Activated T-helper 1 cell treated with anti-CD3 and anti-CD28 coated beads, Interleukin-2, amount 50 U/mL, for 16 hours (primary cell): ENCODE data around the gene RNF40.
A peak's percentile ranks its signal among the peaks of the same experiment; 100 is the strongest.

Experiments used
- DNase-seq, 2 donors: peaks; one replicate each; pipeline ENCODE4 v3.0.0-alpha.2; 2020; ENCODE audit warnings: low read depth in 1 of 2, low spot score in 1 of 2

Gene RNF40

DNA sequence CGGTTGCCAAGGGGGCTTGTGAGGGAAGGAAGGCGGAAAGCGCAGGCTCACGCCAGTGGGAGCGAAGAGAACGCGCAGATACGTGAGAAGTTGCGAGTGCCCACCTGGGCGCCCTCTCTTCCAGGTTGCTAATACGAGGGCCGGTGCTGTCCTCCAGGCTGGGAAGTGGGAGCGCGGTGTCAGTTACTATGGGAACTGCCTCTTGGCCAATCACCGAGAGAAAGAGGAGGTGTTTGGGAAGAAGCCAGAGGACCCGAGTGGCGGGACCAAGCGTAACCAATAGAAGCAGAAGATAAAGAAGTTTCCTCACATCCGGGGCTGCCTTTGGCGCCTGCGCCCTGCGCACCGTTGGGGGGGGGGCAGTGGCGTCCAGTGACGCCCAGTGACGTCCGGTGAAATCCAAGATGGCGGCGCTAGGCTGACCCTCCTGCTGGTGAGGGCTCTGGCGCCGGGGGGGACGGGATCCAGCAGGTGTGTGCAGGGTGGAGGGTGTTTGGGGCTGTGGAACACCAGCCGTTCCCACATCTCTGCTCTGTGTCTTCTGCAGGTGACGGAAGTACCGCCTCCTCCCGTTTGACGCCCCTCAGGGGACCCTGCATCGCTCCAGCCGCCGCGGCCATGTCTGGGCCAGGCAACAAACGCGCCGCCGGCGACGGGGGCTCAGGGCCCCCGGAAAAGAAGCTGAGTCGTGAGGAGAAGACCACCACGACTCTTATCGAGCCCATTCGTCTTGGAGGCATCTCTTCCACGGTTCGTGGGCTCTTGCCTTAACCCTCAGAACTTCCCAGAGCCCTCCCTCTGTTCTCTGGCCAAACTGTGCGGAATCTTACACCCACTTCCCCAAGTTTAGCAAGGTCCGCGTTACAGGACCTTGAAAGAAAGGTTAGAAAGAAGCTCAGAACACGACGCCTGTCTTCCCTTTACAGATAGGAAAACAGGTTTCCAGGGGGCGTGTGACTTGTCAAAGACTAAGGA is at the start of gene RNF40, which contains the start of gene CFAP119:
Gene RNF40 (plus strand): TSS at position 395 of the 975 bp plus-strand sequence. CDS start 224 bp downstream, at position 619.
Gene CFAP119 (minus strand): TSS at position 135 of the 975 bp plus-strand sequence. CDS start 314 bp downstream, outside the sequence.
- DNase-seq = peak; percentile 70 to 88

DNA sequence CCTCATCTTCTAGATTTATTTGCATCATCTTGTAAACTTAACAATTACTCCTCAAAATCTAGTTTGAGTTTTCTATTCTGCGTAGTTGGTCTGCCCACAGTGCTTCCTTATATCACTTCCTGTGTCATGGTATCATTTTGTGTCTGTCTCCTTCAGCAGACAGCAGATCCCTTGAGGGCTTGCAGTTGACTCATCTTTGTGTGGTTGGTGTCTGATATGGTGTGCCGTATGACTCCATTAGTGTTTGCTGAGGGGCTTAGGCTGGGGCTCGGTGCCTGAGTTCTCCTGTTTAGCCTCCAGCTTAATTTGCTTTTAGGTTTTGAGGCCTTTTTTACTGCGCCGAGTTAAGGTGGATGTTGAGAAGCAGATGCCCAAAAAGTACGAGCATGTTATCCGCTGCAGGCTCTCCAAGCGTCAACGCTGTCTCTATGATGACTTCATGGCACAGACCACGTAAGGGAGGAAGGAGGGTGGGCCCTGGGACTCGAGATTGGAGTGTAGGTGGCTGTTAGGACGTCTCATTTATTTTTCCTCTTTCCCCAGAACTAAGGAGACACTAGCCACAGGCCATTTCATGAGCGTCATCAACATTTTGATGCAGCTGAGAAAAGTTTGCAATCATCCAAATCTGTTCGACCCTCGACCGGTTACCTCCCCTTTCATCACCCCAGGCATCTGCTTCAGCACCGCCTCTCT is 46.2 kb upstream of the RNF40 start:
- peak in 1 of 2 donors; percentile 10 for DNase-seq

DNA sequence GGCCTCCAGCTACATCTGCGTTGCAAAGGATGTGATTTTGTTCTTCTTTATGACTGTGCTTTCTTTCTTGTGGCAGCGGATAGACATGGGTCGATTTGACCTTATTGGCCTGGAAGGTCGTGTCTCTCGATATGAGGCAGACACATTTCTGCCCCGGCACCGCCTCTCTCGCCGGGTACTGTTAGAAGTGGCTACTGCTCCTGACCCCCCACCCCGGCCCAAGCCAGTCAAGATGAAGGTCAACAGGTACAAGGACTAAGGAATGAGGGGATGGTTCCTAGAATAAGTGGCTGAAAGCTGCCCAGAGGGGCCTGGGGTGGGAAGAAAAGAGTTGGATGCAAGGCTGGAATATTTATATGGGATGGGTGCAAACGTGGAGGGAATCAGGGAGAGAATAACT is 42.0 kb upstream of the RNF40 start:
- no peak for DNase-seq

DNA sequence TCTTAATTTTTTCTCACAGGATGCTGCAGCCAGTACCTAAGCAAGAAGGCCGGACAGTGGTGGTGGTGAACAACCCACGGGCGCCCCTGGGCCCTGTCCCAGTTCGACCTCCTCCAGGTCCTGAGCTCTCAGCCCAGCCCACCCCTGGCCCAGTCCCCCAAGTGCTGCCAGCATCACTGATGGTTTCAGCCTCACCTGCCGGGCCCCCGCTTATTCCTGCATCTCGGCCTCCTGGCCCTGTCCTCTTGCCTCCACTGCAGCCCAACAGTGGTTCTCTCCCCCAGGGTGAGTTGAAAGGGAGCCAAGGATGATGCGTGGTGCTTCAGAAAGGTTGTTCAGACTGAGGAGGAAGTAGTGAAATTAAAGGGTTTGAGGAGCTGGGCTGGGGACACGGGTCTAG is 41.4 kb upstream of the RNF40 start:
- no peak for DNase-seq

DNA sequence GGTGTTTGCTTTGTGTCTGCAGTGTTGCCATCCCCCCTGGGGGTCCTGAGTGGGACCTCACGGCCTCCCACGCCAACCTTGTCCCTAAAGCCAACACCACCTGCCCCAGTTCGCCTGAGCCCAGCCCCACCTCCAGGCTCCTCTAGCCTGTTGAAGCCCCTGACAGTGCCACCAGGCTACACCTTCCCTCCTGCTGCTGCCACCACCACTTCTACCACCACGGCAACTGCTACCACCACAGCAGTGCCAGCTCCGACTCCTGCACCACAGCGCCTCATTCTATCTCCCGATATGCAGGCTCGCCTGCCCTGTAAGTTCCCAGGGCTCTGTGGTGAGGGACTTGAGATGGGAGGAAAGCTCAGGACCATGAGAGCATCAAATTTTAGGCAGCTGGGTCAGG is 41.0 kb upstream of the RNF40 start:
- no peak for DNase-seq

DNA sequence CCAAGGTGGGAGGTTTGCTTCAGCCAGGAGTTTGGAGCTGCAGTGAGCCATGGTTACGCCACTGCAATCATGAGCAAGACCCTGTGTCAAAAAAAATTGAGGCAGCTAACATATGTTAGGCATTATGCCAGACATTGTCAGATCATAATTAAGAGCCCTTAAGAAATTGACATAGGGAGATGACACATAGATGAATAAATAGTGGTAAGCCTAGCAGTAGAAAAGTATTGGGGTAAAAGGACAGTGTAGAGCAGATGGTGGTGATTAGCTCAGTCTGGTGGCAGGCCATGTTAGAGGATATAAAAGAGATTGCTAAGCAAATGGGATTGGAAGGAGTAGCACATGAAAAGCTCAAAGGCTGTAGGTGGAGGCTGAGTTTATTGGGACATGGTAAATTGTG is 40.5 kb upstream of the RNF40 start:
- DNase-seq = no peak

DNA sequence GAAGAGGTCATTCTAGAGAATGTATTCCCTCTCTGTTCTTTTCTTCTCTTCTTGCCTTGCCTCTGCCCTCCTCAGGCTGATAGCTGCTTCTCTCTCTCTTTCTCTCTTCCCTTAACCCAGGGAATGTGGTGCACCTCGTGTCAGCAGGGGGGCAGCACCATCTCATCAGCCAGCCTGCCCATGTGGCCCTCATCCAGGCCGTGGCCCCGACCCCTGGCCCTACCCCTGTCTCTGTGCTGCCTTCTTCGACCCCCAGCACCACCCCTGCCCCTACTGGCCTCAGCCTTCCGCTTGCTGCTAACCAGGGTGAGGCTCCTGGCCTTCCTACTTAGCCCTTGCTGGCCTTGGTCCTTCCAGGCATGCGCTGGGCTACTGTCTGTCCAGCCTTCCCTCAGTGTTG is 39.7 kb upstream of the RNF40 start:
- no peak for DNase-seq

DNA sequence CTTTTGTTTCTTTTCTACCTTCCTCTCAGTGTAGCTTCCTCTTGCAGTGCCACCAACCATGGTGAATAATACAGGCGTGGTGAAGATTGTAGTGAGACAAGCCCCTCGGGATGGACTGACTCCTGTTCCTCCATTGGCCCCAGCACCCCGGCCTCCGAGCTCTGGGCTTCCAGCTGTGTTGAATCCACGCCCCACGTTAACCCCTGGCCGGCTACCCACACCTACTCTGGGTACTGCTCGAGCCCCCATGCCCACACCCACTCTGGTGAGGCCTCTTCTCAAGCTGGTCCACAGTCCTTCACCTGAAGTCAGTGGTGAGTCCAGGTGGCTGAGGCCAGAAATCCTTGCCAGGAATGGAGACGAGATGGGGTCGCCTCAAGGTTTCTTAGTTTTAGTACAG is 39.2 kb upstream of the RNF40 start:
- no peak for DNase-seq

DNA sequence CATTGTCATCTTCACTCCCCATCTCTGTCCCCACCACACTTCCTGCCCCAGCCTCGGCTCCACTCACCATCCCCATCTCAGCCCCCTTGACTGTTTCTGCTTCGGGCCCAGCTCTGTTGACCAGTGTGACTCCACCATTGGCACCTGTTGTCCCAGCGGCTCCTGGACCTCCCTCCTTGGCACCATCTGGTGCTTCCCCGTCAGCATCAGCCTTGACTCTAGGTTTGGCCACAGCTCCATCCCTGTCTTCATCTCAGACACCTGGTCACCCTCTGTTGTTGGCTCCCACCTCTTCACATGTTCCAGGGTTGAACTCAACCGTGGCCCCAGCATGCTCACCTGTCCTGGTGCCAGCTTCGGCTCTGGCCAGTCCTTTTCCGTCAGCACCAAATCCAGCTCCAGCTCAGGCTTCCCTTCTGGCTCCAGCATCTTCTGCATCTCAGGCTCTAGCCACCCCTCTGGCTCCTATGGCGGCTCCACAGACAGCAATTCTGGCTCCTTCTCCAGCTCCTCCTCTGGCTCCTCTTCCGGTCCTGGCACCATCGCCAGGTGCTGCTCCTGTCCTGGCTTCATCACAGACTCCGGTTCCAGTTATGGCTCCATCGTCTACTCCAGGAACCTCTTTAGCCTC is 38.3 kb upstream of the RNF40 start:
- no peak for DNase-seq

DNA sequence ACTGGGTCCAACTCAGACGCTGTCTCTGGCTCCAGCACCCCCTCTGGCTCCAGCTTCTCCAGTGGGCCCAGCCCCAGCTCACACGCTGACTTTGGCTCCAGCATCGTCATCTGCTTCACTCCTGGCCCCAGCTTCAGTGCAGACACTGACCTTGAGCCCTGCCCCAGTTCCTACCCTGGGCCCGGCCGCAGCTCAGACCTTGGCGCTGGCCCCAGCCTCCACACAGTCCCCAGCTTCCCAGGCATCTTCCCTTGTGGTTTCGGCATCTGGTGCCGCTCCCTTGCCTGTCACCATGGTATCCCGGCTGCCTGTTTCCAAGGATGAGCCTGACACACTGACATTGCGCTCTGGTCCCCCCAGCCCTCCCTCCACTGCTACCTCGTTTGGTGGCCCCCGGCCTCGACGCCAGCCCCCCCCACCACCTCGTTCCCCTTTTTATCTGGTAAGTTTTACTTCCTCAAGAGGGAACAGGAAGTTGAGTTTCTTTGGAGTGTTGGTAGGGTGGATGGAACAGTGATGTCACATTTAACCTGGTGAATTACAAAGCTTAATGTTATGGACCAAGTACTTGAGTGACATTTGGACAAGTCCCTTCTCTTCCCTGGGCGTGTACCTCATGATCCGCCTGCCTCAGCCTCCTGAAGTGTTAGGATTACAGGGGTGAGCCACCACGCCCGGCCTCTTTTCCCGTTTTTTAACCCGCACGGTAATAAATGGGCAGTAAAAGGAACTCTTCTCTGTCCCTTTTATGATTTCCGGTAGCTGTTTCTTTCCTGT is 37.3 kb upstream of the RNF40 start:
- DNase-seq = no peak

DNA sequence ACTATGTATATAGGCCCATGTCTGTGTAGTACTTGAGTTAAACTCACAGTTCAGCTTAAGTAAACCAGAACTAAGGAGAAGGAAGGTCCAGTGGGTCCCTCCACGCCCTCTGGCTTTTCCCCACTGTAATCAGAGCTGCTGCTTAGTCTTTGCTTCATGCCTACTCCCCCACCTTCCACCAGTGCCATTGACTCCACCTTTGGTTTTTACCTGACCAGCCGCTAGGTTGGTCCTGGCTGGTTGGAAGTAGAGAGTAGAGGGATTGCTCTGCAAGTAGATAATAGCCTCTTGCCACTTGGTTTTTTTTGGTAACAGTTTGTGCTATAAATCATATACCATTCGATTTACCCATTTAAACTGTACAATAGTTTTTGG is 36.7 kb upstream of the RNF40 start:
- DNase-seq = no peak

DNA sequence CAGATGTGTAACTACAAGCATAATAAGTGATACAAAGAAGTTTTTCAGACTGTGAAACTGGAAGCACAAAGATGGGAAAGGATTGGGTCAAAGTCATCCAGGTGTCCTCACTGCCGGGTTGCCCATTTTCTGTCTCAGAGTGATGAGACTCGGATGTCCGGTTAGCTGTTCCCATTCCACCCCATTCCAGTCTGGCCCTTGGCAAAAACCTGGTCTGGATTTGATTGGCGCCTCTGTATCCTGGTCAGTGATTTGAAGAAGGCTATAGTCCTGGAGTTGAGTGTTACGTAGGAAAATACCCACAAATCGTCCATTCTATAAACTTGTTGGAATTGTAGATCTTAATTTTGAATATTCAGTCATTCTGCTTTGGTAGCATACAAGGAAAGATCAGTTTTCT is 33.8 kb upstream of the RNF40 start:
- DNase-seq = no peak

DNA sequence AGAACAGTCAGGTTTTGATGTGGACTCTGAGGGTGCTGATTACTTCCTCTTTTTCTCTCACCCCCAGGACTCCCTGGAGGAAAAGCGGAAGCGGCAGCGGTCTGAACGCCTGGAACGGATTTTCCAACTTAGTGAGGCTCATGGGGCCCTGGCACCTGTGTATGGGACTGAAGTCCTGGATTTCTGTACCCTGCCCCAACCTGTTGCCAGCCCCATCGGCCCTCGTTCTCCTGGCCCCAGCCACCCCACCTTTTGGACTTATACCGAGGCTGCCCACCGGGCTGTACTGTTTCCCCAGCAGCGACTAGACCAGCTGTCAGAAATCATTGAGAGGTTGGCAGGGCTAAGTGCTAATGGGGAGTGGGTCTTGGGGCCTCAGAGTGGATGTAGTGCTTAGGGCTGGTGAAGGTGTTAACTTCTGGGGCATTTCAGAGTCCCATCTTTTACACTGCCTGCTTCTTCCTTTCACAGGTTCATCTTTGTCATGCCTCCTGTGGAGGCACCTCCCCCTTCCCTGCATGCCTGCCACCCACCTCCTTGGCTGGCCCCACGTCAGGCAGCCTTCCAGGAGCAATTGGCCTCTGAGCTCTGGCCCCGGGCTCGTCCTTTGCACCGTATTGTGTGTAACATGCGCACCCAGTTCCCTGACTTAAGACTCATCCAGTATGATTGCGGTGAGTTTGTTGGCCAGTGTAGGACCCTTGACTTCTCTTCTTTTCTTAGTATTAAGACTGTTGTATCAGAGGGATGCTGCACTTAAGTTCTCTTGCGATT is 33.0 kb upstream of the RNF40 start:
- DNase-seq = no peak

DNA sequence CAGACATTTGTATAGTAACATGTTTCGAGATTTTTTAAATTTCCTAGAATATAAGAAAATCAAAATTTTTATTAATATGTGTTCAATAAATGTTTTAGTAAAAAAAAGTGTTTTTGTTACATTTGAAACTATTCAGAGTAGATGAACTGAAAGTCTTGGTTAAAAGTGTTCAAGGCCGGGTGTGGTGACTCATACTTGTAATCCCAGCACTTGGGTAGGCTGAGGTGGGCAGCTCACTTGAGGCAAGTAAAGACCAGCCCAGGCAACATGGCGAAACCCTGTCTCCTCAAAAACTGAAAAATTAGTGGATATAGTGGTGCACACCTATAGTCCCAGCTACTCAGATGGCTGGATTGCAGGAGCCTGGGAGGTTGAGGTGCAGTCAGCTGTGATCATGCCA is 30.7 kb upstream of the RNF40 start:
- DNase-seq = no peak

DNA sequence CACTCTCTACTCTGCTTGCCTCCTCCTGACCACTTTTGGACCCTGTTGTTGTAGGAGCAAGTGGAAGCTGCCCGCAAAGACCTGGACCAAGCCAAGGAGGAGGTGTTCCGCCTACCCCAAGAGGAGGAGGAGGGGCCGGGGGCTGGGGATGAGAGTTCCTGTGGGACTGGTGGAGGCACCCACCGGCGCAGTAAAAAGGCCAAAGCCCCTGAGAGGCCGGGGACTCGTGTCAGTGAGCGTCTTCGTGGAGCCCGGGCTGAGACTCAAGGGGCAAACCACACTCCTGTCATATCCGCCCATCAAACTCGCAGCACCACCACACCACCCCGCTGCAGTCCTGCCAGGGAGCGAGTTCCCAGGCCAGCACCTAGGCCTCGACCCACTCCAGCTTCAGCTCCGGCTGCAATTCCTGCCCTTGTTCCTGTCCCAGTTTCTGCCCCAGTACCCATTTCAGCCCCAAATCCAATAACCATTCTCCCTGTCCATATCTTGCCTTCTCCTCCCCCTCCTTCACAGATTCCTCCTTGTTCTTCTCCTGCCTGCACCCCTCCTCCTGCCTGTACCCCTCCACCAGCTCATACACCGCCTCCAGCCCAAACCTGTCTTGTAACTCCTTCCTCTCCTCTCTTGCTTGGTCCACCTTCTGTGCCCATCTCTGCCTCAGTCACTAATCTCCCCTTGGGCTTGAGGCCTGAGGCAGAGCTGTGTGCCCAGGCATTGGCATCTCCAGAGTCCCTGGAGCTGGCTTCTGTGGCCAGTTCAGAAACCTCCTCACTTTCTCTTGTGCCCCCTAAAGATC is 24.9 kb upstream of the RNF40 start:
- no peak for DNase-seq

DNA sequence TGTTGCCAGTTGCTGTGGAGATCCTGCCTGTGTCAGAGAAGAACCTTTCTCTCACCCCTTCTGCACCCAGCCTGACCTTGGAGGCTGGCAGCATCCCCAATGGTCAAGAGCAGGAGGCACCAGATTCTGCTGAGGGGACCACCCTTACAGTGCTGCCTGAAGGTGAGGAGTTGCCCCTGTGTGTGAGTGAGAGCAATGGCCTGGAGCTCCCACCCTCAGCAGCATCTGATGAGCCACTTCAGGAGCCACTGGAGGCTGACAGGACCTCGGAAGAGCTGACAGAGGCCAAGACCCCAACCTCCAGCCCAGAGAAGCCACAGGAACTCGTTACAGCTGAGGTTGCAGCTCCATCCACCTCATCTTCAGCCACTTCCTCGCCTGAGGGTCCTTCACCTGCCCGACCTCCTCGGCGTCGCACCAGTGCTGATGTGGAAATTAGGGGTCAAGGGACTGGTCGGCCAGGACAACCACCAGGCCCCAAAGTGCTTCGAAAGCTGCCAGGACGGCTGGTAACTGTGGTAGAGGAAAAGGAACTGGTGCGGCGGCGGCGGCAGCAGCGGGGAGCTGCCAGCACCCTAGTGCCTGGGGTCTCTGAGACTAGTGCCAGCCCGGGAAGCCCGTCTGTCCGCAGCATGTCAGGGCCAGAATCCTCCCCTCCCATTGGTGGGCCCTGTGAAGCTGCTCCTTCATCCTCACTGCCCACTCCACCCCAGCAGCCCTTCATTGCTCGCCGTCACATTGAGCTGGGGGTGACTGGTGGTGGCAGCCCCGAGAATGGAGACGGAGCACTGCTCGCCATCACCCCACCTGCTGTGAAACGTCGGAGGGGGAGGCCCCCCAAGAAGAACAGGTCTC is 24.1 kb upstream of the RNF40 start:
- DNase-seq = no peak

DNA sequence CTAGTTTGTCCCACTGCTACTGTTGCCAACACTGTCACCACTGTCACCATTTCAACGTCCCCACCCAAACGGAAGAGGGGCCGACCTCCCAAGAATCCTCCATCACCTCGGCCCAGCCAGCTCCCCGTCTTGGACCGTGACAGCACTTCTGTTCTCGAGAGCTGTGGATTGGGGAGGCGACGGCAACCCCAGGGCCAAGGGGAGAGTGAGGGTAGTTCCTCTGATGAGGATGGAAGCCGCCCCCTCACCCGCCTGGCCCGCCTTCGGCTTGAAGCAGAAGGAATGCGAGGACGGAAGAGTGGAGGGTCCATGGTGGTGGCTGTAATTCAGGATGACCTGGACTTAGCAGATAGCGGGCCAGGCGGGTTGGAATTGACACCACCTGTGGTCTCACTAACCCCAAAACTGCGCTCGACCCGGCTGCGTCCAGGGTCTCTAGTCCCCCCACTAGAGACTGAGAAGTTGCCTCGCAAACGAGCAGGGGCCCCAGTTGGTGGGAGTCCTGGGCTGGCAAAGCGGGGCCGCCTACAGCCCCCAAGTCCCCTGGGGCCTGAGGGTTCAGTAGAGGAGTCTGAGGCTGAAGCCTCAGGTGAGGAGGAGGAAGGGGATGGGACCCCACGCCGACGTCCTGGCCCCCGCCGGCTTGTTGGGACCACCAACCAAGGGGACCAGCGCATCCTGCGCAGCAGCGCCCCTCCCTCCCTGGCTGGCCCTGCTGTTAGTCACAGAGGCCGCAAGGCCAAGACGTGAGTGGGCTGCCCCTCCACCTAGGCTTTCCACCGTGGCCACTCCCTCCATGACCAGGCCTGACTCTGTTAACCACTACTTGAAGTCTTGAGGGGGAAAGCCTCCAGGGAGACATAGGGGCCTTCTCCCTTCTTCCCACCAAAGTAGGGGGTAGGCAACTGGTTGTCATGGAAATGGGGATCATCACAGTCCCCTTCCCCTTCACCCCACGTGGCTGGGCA is 22.9 kb upstream of the RNF40 start:
- no peak for DNase-seq
